HepG2 (cell line): Measurements from ENCODE around the gene OR6S1. TPM values are rescaled to one million over a fixed set of nuclear protein-coding genes. Genes with fewer than 3 reads are reported as not detected.
A peak's percentile ranks its signal among the peaks of the same experiment; 100 is the strongest.

Experiments
- CSRNP1 ChIP-seq: sonication (generic); formaldehyde crosslinking; IDR thresholded peaks from 2 replicates; pipeline ENCODE4 v1.8.1; 2023; ENCODE audit warnings: mild to moderate bottlenecking, missing genetic modification reagents
- DBP ChIP-seq: sonication (generic); formaldehyde crosslinking; IDR thresholded peaks from 2 replicates; pipeline ENCODE4 v1.4.0; 2020; ENCODE audit warnings: missing genetic modification reagents; ENCODE audit errors: not compliant biosample characterization
- FOXK2 ChIP-seq: fragments of 450-650 bp; IDR thresholded peaks from 2 replicates; pipeline ENCODE4 v1.6.1; 2016
- FOXO1 ChIP-seq: sonication (generic); formaldehyde crosslinking; IDR thresholded peaks from 2 replicates; pipeline ENCODE4 v1.4.0; 2020; ENCODE audit warnings: missing genetic modification reagents
- FOXP4 ChIP-seq: sonication (generic); formaldehyde crosslinking; IDR thresholded peaks from 2 replicates; pipeline ENCODE4 v1.4.0; 2020; ENCODE audit warnings: missing genetic modification reagents
- HOMEZ ChIP-seq: IDR thresholded peaks from 2 replicates; pipeline ENCODE4 v1.6.1; 2016; ENCODE audit warnings: low read depth
- MIXL1 ChIP-seq: IDR thresholded peaks from 2 replicates; pipeline ENCODE4 v1.6.1; 2016
- NBN ChIP-seq: fragments of 450-650 bp; conservative IDR thresholded peaks from 2 replicates; pipeline ENCODE4 v1.6.1; 2017
- NR2F6 ChIP-seq, 2 experiments: IDR thresholded peaks; 2 replicates each; pipeline ENCODE4 v1.6.1; 2016; ENCODE audit warnings: antibody characterized with exemption in 1 of 2, mild to moderate bottlenecking in 1 of 2
- RBFOX2 ChIP-seq: fragments of 200-400 bp; formaldehyde crosslinking; IDR thresholded peaks from 2 replicates; pipeline ENCODE4 v1.6.1; 2017; ENCODE audit warnings: low read depth, mild to moderate bottlenecking, low read length
- RXRA ChIP-seq: sonication (generic); formaldehyde crosslinking; IDR thresholded peaks from 2 replicates; pipeline ENCODE4 v1.5.1; 2020; ENCODE audit warnings: missing genetic modification reagents
- SSRP1 ChIP-seq: IDR thresholded peaks from 2 replicates; pipeline ENCODE4 v1.6.1; 2016; ENCODE audit warnings: control low read depth
- THRA ChIP-seq: sonication (generic); formaldehyde crosslinking; IDR thresholded peaks from 2 replicates; pipeline ENCODE4 v1.4.0; 2020; ENCODE audit warnings: missing genetic modification reagents, borderline replicate concordance
- TSC22D2 ChIP-seq: sonication (generic); formaldehyde crosslinking; IDR thresholded peaks from 2 replicates; pipeline ENCODE4 v1.5.1; 2020; ENCODE audit warnings: missing genetic modification reagents, mild to moderate bottlenecking, borderline replicate concordance
- ZBTB42 ChIP-seq: sonication (generic); formaldehyde crosslinking; IDR thresholded peaks from 2 replicates; pipeline ENCODE4 v1.5.0; 2020; ENCODE audit warnings: mild to moderate bottlenecking, missing genetic modification reagents
- ZBTB8A ChIP-seq: sonication (generic); formaldehyde crosslinking; IDR thresholded peaks from 2 replicates; pipeline ENCODE4 v1.4.0; 2020; ENCODE audit warnings: mild to moderate bottlenecking, low read depth, missing genetic modification reagents, borderline replicate concordance
- ZFX ChIP-seq: sonication (generic); formaldehyde crosslinking; IDR thresholded peaks from 2 replicates; pipeline ENCODE4 v1.4.0; 2020; ENCODE audit warnings: mild to moderate bottlenecking, low read depth, missing genetic modification reagents, moderate library complexity
- ZGPAT ChIP-seq: IDR thresholded peaks from 2 replicates; pipeline ENCODE4 v1.6.1; 2016; ENCODE audit warnings: mild to moderate bottlenecking
- ZMYM4 ChIP-seq: sonication (generic); formaldehyde crosslinking; IDR thresholded peaks from 2 replicates; pipeline ENCODE4 v1.8.1; 2023; ENCODE audit warnings: mild to moderate bottlenecking, missing genetic modification reagents
- ZNF235 ChIP-seq: sonication (generic); formaldehyde crosslinking; IDR thresholded peaks from 2 replicates; pipeline ENCODE4 v1.8.1; 2023; ENCODE audit warnings: mild to moderate bottlenecking, missing genetic modification reagents, borderline replicate concordance
- ZNF740 ChIP-seq: sonication (generic); formaldehyde crosslinking; IDR thresholded peaks from 2 replicates; pipeline ENCODE4 v1.4.0; 2020; ENCODE audit warnings: missing genetic modification reagents
- ZNF772 ChIP-seq: sonication (generic); formaldehyde crosslinking; IDR thresholded peaks from 2 replicates; pipeline ENCODE4 v1.5.0; 2020; ENCODE audit warnings: mild to moderate bottlenecking, missing genetic modification reagents
- polyA plus RNA-seq, 8 experiments: library from polyadenylated mRNA; depleted of rRNA in 3 of 8; stranded (reverse) in 7 of 8; unstranded in 1 of 8; fragments of >200 nt; fragmentation: Illumina TruSeq in 4 of 8; extraction: Trizol in 4 of 8; gene quantifications; 2 replicates each; pipeline versions ENCODE4 v1.2.1 to v1.2.3, GENCODE V29; 2011 to 2016; ENCODE audit warnings: low read depth in 4 of 8, missing spikeins in 1 of 8, mixed read lengths in 1 of 8; ENCODE audit not compliant: insufficient read depth in 1 of 8
- total RNA-seq, 5 experiments: library from RNA; depleted of rRNA; stranded (reverse); fragments of >200 nt; fragmentation: Illumina TruSeq; extraction: Trizol; gene quantifications; 2 replicates each; pipeline ENCODE4 v1.2.3, GENCODE V29; 2016; ENCODE audit warnings: low read depth in 1 of 5

OR6S1 gene
- total and polyA plus RNA-seq, 2 of the 13 experiments (the other 11 are each of a cell fraction or from before 2014, with no cell fraction given): 0.09 TPM; not detected in 1

- peak; percentile 73; the same call in 1 of the 2 replicates for TF ChIP-seq ZNF740 (CRISPR knock-in tag)
- TF ChIP-seq HOMEZ: peak; percentile 58; the same call in 1 of the 2 replicates
- TF ChIP-seq ZBTB8A: no peak
- TF ChIP-seq ZGPAT (CRISPR knock-in tag): no peak
- peak; percentile 82; the same call in 1 of the 2 replicates for TF ChIP-seq THRA (CRISPR knock-in tag)
- TF ChIP-seq FOXO1 (CRISPR knock-in tag): no peak; the same call in 1 of the 2 replicates
- no peak for TF ChIP-seq ZNF235 (CRISPR knock-in tag)
- 0 out of 2 replicates have a peak, but pooled peaks have one; percentile 33 for TF ChIP-seq CSRNP1
- no peak for TF ChIP-seq ZBTB42 (CRISPR knock-in tag)
- peak; percentile 70 for TF ChIP-seq NR2F6 (IDR thresholded peaks at IDR 0.05)
- peak; percentile 79 for TF ChIP-seq NR2F6 (CRISPR knock-in tag; IDR thresholded peaks at IDR 0.05)
- no peak for TF ChIP-seq ZNF772 (CRISPR knock-in tag)
- peak; percentile 97 for TF ChIP-seq RXRA (CRISPR knock-in tag)
- TF ChIP-seq DBP (CRISPR knock-in tag): no peak
- TF ChIP-seq TSC22D2 (CRISPR knock-in tag): no peak
- no peak for TF ChIP-seq RBFOX2
- TF ChIP-seq MIXL1: no peak
- TF ChIP-seq FOXP4 (CRISPR knock-in tag): peak; percentile 39; the same call in 1 of the 2 replicates
- peak; percentile 11; the same call in 1 of the 2 replicates for TF ChIP-seq ZMYM4 (CRISPR knock-in tag)
- no peak for TF ChIP-seq SSRP1
- no peak for TF ChIP-seq NBN
- TF ChIP-seq FOXK2: no peak
- TF ChIP-seq ZFX (CRISPR knock-in tag): peak; percentile 45; the same call in 1 of the 2 replicates
Measured at GRCh38 chr14:20622816-20623291, 18.6 kb downstream of the OR6S1 start (continued).
